Measurements from ENCODE around the gene SFT2D1. TPM values are rescaled to one million over a fixed set of nuclear protein-coding genes. Genes with fewer than 3 reads are reported as not detected.

SFT2D1 gene
- total RNA-seq, 4 donors from 2014 or later, result 7.6 to 55.6 (median 39.7) TPM

GRCh38 chr6:166381733-166382499 is 39.6 kb upstream of the SFT2D1 start:
- intact Hi-C loops (cut with DNase I; ENCODE audit: low total_unique reads), result no loop called here
- peaks cover 0 to 25% (median 8%) of the 10 kb centered on the region in 4 donors for H3K4me1 ChIP-seq
- TF ChIP-seq POLR2AphosphoS5 (IDR thresholded peaks at IDR 0.05) (peak; percentile 52 to 81 (median 79)), CTCF (IDR thresholded peaks at IDR 0.05) (peak; percentile 72 to 95 (median 82)), EP300 (IDR thresholded peaks at IDR 0.05; ENCODE audit: low read depth) (no peak), POLR2A (IDR thresholded peaks at IDR 0.05) (peak; percentile 77)
- DNase-seq, result peak; percentile 93
- in situ Hi-C loops (cut with MboI; ENCODE audit: low pct_ligation_motif_present in 1 of 4, low pct_unique_long_range_greater_than_20kb in 1 of 4, low sequenced_read_pairs in 3 of 4), result loop anchor here in 1 of 4 donors (25.0 kb wide), 1 partner anchor 495 kb away; no protein-coding TSS in a partner anchor
- peak overlapping the region; percentile 72 to 95 (median 85) for H3K4me3 ChIP-seq
- 0 to 1% methylated on average over 4 to 46 of the region's 49 CpGs for WGBS, 2 donors (ENCODE audit: low coverage in 1 of 2)
- H3K27me3 ChIP-seq, result no peaks in the 10 kb centered on the region
- peak overlapping the region; percentile 96 to 99 (median 98) for H3K27ac ChIP-seq
- H3K9me3 ChIP-seq, result no peaks in the 10 kb centered on the region
- H3K36me3 ChIP-seq, result no peaks in the 10 kb centered on the region

GRCh38 chr6:166381381-166381732 is 39.0 kb upstream of the SFT2D1 start:
- peak overlapping the region; percentile 96 to 99 (median 98) for H3K27ac ChIP-seq
- intact Hi-C loops (cut with DNase I; ENCODE audit: low total_unique reads) (no loop called here), in situ Hi-C loops (cut with MboI; ENCODE audit: low pct_ligation_motif_present in 1 of 4, low pct_unique_long_range_greater_than_20kb in 1 of 4, low sequenced_read_pairs in 3 of 4) (loop anchor here in 1 of 4 donors (25.0 kb wide), 1 partner anchor 494 kb away; no protein-coding TSS in a partner anchor)
- no peaks in the 10 kb centered on the region for H3K9me3 ChIP-seq
- TF ChIP-seq CTCF (IDR thresholded peaks at IDR 0.05) (no peak), EP300 (IDR thresholded peaks at IDR 0.05; ENCODE audit: low read depth) (no peak), POLR2A (IDR thresholded peaks at IDR 0.05) (no peak), POLR2AphosphoS5 (IDR thresholded peaks at IDR 0.05) (no peak)
- H3K4me1 ChIP-seq, result peaks cover 0 to 25% (median 8%) of the 10 kb centered on the region in 4 donors
- H3K27me3 ChIP-seq, result no peaks in the 10 kb centered on the region
- H3K36me3 ChIP-seq, result no peaks in the 10 kb centered on the region
- peak overlapping the region; percentile 72 to 95 (median 85) for H3K4me3 ChIP-seq
- 24 to 25% methylated on average over 6 of the region's 6 CpGs for WGBS, 2 donors (ENCODE audit: low coverage in 1 of 2)
- no peak for DNase-seq

GRCh38 chr6:166379800-166380199 is 37.5 kb upstream of the SFT2D1 start:
- DNase-seq, result no peak
- no peak for TF ChIP-seq EP300 (IDR thresholded peaks at IDR 0.05; ENCODE audit: low read depth)
- no peak for TF ChIP-seq POLR2A (IDR thresholded peaks at IDR 0.05)
- TF ChIP-seq CTCF (IDR thresholded peaks at IDR 0.05), result no peak
- no peak for TF ChIP-seq POLR2AphosphoS5 (IDR thresholded peaks at IDR 0.05)
- H3K27me3 ChIP-seq, result no peaks in the 10 kb centered on the region
- in situ Hi-C loops (cut with MboI; ENCODE audit: low pct_ligation_motif_present in 1 of 4, low pct_unique_long_range_greater_than_20kb in 1 of 4, low sequenced_read_pairs in 3 of 4) (loop anchor here in 1 of 4 donors (25.0 kb wide), 1 partner anchor 492 kb away; no protein-coding TSS in a partner anchor), intact Hi-C loops (cut with DNase I; ENCODE audit: low total_unique reads) (no loop called here)
- H3K36me3 ChIP-seq, result no peaks in the 10 kb centered on the region
- H3K4me3 ChIP-seq, result no peak overlapping the region
- 82 to 90% methylated on average over 4 of the region's 4 CpGs for WGBS, 2 donors (ENCODE audit: low coverage in 1 of 2)
- H3K9me3 ChIP-seq, result no peaks in the 10 kb centered on the region
- H3K27ac ChIP-seq, result no peak overlapping the region
- H3K4me1 ChIP-seq, result peaks cover 0 to 25% (median 8%) of the 10 kb centered on the region in 4 donors

GRCh38 chr6:166379103-166379586 is 36.8 kb upstream of the SFT2D1 start:
- WGBS, 2 donors (ENCODE audit: low coverage in 1 of 2), result 100% methylated on average over 1 of the region's 1 CpG
- no peak for TF ChIP-seq EP300 (IDR thresholded peaks at IDR 0.05; ENCODE audit: low read depth)
- TF ChIP-seq POLR2AphosphoS5 (IDR thresholded peaks at IDR 0.05), result no peak
- no peak for TF ChIP-seq POLR2A (IDR thresholded peaks at IDR 0.05)
- TF ChIP-seq CTCF (IDR thresholded peaks at IDR 0.05), result no peak
- intact Hi-C loops (cut with DNase I; ENCODE audit: low total_unique reads), result no loop called here
- in situ Hi-C loops (cut with MboI; ENCODE audit: low pct_ligation_motif_present in 1 of 4, low pct_unique_long_range_greater_than_20kb in 1 of 4, low sequenced_read_pairs in 3 of 4), result loop anchor here in 1 of 4 donors (25.0 kb wide), 1 partner anchor 492 kb away; no protein-coding TSS in a partner anchor
- Histone ChIP-seq H3K4me1 (peaks cover 0 to 23% (median 6%) of the 10 kb centered on the region in 4 donors), H3K36me3 (no peaks in the 10 kb centered on the region), H3K27ac (no peak overlapping the region), H3K27me3 (no peaks in the 10 kb centered on the region), H3K9me3 (no peaks in the 10 kb centered on the region), H3K4me3 (no peak overlapping the region)
- no peak for DNase-seq
